GM19324 (cell line): Measurements from ENCODE around the gene LDLRAD3.
"Not testable (repeated sequence)": the region's sequence is repeated elsewhere in the genome, so short reads cannot be mapped to it uniquely, and the experiment has no call there.

Experiments
- ATAC-seq: cut with Tn5 transposase; IDR thresholded peaks from one replicate; pipeline ENCODE4 v1.9.1; 2021; ENCODE audit warnings: mild to moderate bottlenecking, moderate library complexity; ENCODE audit not compliant: unreplicated experiment, low FRiP score

Gene LDLRAD3, protein sequence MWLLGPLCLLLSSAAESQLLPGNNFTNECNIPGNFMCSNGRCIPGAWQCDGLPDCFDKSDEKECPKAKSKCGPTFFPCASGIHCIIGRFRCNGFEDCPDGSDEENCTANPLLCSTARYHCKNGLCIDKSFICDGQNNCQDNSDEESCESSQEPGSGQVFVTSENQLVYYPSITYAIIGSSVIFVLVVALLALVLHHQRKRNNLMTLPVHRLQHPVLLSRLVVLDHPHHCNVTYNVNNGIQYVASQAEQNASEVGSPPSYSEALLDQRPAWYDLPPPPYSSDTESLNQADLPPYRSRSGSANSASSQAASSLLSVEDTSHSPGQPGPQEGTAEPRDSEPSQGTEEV

DNA sequence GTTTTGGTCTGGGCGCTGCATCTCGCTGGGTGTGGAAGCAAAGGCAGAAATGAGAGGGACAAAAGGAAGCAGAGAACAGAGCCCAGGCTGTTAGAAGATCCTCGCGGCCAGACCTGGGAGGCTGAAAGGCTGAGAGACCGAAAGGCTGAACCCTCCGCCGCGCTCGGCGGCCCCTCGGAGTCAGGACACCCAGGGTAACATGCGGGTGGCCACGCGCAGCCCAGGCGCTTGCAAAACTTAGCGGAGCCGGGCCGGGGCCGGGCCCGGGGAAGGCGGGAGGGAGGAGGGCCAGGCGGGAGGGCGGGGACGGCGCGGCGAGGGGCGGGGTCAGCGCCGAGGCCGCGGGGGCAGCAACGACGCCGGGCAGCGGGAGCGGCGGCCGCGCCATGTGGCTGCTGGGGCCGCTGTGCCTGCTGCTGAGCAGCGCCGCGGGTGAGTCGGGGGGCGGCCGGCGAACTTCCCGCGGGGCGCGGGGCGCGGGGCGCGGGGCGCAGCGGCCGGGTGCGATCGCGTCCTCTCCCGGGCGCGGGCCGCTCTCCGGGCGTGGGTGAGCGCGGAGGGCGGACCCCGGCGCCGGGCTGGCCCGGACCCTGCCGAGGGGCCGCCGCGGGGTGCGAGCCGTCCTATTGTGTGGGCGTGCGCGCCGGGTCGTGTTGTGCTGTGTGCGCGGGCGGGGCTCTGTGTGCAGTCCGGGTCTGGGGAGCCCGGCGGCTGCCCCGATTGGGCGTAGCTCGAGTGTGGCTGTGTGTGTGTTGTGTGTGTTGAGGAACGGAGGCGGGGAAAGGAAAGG lies at the start of gene LDLRAD3:
Gene LDLRAD3, plus strand, starts transcription at position 350 of the 790 bp plus-strand sequence. Its CDS starts 37 bp downstream, at position 387.
- peak; percentile 83 for ATAC-seq

DNA sequence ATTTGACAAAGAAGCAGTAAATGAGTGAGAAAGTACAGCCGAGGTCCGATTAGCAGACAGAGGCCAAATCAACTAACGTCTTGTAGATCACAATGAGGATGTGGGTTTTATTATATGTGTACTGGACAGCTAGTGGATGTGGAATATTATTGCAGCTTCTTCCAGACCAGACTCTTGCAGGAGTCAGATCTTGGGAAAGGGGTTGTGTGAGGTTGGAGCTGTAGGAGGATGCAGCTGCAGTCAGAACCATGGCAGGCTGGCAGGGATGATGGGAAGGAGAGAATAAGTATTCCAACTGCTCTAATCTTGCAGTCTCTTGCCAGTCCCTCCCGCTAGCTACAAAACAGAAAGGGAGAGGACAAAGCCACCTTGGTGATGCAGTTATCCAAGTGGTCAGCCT lies 46.8 kb upstream of the LDLRAD3 start:
- ATAC-seq = no peak

DNA sequence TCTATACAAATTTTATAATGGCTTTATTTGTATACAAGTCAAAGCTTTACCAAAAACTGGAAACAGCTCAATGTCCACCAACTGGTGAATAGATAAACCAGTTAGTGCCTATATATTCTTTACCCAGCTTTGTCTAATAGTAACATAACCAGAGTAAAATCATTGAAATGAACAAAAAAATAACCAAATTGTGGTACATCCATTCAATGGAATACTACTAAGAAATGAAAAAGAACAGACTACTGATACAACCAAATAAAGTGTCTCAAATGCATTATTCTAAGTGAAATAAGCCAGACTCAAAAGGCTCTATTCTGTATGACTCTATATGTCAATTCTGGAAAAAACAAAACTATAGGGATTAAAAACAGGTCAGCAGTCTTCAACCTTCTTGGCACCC lies 40.9 kb upstream of the LDLRAD3 start:
- ATAC-seq = no peak

DNA sequence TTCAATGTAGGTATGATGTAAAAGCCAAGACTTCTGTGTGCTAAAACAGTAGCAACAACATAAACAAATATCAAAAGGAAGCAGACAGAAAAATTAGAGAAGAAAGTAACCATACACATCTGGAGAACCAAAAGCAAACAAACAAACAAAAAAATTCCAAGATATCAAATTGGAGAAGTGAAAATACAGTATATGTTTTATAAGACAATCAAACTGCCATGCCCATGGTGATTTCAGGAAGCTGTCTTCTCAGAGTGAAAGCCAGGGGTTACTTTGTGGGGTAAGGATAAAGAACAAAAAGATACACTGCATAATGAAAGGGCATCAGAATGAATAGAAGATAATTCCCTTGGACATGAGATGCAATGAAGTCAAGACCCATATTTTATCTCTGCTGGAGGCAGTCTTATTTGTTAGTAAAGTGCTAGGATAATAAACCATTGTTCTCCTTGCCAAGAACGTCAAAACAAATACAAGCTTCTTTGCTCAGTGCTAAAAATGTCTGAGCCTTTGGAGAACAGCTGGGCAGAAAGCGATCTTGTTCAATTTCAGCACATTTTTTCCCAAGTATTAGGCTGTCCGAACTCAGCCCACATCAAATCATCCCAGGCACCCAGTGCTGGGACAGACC lies 38.1 kb upstream of the LDLRAD3 start:
- no peak for ATAC-seq

DNA sequence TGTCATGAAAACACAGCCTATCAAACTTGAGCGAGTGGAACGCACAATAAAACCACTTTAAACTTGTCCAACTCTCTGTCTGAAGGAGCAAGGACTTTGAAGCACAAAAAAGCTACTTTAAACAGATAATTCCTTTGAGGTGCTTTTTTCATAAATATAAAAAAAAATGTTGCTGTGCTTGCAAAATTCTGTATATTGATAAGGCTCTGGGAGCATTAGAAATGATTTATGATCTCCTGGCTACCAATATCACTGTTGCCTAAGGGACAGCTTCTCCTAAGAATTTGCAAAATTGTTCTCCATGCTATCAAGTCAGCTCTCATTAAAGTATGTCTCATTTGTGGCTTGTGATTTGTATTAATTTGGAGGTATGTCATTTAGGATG lies 37.6 kb upstream of the LDLRAD3 start:
- ATAC-seq = no peak

DNA sequence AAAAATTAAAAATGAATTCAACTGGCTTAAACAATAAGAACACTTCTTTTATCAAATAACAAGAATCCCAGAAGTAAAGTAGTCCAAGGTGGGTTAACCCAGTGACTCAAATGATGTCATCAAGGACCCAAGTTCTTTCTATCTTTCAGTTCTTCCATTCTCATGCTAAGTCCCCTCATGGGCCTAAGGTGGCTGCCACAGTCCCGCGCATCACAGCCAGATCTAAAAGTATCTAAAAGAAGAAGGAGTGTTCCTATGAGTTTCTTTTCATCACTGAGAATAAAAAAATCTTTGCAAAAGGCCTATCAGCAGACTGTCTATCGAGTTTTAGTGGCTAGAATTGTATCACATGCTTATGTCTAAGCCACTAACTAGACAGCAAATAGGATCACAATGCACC lies 37.2 kb upstream of the LDLRAD3 start:
- ATAC-seq = no peak

DNA sequence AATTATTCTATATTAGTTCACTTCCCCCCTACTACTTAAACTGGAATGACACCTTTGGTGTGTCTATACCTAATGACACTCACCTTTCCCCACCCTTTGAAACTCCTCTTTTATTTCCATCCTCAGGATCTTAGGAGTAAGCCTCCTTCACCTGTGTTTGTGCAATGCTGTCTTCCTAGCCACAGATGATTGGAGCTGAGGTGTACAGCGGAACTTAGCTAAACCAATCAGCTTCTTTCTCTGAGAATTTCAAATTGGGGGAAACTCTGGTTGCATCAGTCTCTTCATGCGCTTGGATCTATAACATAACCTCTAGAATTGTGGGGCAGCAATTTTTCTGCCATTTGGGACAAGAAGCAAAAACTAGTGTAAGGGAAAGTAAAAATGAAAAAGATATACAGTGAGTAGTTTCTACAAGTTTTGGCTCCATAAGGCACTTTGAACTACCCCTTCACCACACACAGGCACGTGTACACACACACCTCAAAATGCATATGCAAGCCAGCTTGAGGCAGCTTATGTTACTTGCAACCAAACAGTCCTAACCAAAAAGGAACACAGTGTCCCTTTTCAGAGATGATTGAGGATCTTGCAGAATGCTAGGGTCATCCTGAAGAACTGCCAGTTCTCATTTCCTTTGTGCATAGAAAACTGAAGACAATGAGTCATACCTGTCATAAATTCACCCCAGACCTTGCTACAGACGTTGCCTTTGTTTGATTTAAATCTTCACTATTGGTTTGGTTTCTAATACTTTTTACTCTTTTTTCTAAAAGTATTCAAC lies 36.0 kb upstream of the LDLRAD3 start:
- no peak for ATAC-seq

DNA sequence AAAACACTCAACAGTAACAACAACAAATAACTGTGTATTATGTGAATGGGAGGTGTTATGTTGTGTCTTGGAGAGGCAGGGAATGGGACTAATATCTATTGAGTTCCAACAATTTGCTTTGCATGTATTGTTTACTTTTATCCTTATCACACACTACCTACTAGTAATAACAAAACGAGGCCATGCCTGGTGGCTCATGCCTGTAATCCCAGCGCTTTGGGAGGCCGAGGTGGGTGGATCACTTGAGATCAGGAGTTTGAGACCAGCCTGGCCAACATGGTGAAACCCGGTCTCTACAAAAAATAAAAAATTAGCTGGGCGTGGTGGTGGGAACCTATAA lies 35.5 kb upstream of the LDLRAD3 start:
- not testable (repeated sequence) for ATAC-seq

DNA sequence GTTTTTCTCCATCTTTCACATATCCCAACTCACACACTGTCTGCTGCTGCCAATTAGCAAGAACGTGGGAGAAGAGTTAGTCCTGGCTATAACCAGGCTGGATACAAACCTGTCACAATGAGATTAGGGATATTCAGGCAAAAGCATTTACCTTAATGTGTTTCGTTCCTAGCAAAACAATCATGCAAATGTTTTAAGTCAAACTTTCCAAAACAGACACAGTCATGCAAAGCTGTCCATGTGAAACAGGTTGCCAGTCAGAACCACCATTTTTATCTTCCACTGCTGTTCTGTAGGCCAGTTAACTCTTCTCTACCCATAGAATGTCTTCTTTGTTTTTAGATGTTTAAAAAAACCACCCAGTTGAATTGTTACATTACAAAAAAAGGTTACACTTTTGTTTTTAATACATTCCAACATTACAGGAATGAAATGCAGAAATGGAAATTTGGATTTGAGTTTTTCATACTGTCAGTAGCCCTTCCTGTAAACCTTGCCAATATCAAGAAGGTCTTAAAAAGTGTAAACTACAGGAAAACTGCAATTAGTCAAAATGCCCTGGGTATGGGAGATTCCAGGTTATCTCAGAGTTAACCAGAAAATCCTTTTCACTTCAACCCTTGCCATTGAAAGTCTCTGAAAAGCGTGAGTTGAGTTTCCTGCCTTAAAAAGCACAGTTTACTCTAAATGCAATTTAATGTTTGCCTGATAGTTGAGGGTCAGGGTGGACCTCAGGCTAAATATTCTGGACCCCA lies 34.2 kb upstream of the LDLRAD3 start:
- ATAC-seq = no peak

DNA sequence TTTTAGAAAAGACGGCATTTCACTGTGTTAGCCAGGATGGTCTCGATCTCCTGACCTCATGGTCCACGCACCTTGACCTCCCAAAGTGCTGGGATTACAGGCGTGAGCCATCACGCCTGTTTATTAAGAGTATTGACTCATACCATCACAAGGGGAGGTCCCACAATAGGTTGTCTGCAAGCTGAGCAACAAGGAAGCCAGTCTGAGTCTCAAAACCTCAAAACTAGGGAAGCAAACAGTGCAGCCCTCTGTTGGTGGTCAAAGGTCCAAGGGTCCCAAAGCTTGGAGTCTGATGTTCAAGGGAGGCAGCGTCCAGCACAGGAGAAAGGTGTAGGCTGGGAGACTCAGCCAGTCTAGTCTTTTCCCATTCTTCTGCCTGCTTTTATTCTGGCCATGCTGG lies 32.8 kb upstream of the LDLRAD3 start:
- ATAC-seq = no peak

DNA sequence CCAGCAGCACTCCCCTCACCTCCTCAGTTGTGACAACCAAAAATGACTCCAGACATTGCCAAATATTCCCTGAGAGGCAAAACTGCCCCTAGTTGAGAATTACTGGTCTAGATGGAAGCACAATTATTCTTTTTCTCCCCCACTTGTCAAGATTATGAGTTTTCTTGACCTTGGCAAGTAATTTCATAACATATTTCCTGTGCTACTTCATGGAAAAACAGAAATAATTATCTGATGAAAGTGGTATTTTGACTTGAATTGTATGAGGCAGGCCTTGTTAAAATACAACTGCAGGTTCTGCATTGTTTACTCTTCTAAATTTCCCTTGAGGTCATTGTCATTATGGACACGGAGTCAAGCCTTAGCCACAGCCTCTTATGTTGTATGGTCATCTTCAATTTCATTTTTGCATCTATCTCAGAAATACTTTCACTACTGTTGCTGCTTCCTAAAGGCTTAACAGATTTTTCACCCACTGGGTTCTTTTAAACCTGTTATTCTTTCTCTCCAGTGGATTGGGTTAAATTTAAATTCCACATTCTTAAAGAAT lies 32.2 kb upstream of the LDLRAD3 start:
- no peak for ATAC-seq

DNA sequence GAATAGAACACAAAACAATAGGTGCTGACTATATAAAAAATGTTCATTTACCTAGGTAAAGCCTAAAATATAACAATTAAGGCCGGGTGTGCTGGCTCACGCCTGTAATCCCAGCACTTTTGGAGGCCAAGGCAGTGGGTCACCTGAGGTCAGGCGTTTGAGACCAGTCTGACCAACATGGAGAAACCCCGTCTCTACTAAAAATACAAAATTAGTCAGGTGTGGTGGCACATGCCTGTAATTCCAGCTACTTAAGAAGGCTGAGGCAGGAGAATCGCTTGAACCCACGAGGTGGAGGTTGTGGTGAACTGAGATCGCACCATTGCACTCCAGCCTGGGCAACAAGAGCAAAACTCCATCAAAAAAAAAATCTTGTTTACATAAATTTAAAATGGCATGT lies 31.4 kb upstream of the LDLRAD3 start:
- not testable (repeated sequence) for ATAC-seq

DNA sequence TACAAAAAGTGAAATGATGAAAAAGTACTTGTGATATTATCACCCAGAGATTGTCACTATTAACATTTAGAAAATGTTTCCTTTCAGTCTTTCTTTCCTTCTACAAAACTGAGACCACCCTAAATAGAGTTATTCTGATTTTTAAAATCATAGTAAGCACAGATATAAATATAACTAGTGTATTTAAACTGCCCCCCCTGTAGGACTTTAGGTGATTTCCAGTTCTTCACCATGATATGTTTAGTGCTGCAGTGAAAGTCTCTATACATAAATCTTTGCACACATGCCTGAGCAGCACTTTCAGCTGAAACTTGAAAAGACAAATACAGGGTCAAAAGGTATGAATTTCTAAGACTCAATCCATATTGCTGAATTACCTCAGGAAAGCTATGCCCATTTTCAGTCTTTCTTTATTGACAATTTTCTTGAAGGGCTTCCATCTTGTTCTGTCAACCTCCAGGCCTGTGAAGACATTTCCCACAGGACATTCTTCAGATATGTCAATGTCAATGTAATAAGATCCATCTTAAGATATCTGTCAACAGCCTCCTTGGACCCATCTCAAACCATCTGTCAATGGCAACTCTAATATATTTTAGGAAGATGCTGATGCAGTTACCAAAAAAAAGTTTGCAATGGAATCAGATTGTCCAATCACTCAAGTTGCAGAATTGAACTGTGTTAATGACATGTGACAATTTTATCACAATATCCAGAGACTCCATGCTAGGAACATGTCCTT lies 30.8 kb upstream of the LDLRAD3 start:
- ATAC-seq = no peak

DNA sequence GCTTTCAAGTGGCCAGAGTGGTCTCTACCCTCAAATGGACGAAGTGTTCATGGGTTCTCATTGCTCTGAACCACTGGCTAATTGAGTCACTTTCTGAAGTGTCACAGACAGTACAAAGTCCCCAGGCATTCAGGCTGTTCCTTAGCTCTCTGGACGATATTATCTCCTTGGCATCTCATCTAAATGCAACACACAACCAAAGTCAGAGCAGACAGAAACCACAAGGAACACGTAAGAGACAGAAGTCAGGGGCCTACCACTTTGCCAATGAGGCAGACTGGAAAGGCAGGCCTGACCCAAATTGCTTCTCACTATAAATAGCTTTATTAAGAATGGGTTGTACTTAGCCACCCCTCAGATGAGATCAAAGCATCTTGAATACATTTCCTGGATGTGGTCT lies 29.0 kb upstream of the LDLRAD3 start:
- no peak for ATAC-seq

DNA sequence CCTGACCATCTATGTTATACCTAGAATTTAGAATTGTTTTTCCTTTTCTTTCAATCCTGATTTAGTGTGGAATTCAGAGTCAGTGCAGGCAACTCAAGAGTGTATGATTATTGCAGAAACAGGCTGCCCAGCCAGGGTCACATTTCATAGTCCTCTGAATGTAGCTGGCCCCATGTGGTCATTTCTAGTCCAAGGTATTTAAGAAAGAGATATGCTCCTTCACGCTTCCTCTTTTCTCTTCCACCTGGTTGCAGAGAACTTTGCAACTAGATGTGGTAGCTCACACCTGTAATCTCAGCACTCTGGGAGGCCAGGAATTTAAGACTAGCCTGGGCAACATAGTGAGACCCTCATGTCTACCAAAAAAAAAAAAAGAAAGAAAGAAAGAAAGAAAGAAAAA lies 27.6 kb upstream of the LDLRAD3 start:
- ATAC-seq = no peak

DNA sequence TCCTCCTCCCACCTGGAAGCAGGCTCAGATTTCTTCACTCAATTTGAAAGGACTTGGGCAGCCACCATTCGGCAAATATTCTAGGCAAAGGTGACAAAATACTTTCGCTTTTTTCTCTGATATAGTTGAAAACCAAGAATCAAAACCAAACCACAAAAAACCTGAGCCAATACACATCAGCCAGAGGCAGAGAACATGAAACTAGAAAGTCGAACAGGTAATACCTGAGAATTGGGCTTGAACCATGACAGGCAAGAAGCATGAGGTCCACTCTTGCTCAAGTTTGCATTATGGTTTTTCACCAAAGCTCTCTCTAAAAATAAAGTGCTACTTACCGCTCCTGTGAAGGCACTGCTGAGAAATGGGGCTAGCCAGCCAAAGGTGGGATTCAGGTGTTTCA lies 26.2 kb upstream of the LDLRAD3 start:
- no peak for ATAC-seq

DNA sequence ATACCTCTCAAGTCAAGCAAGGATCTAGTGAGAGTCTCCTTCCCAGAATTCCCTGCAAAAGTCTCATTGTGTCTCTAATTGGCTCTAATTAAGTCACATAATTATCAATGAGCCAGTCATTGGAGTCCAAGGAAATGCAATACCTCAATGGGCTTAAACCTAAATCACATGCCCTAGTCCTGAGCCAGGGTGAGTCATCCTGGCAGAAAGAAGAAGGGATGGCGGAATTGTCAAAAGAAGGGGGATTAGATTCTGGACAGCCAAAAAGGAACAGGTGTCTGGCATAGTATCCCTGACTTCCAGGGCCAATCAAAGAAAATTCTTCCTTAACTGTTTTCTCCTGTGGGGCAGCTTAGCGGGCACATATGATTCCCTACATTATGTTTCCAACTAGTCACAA lies 25.1 kb upstream of the LDLRAD3 start:
- ATAC-seq = no peak

DNA sequence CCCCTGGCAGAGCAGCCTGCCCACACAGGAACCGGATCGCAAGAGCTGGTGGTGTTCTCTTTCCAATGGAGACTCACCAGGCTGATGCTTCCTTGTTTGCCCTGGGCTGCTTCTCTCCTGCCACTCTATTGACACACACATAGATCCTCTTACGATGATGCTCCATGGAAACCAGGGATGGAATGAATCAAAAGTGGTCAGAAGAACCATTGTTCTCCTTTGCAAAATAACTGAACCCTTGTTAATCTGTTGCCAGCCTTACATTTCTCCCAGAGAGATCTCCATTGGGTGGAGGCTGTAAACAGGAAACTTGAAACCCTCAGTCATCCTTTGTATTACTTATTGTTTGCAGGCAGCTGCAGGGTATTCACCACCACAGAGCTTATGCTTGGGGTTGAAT lies 24.6 kb upstream of the LDLRAD3 start:
- no peak for ATAC-seq

DNA sequence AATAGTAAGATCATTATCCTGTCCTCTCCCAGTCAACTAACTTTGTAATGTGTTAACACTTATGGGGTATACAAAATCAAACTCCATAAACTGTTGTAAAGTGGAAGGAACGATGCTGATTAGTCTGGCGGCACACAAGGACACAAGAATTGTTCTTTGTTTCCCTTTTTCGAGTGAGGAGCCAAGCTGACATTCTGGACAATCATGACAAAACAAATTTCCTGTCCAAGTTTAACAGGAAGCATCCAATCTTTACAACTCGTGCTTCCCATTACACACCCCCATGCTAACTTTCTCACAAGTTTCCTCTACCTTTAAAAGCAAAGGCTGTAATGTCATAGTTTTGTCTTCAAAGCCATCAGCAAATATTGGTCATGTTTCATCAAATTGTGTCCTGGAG lies 20.4 kb upstream of the LDLRAD3 start:
- ATAC-seq = no peak
